Muscle layer of duodenum (tissue), 2 donors: Measurements from ENCODE around the gene DYTN.

ENCODE experiments used
- H3K27ac ChIP-seq: one replicate; pipeline ENCODE4 v1.7.0; 2013; ENCODE audit warnings: mild to moderate bottlenecking, low read length
- H3K27me3 ChIP-seq: one replicate; pipeline ENCODE4 v1.7.0; 2013; ENCODE audit warnings: low read depth, mild to moderate bottlenecking, control low read depth, low read length
- H3K36me3 ChIP-seq, 2 donors: one replicate each; pipeline ENCODE4 v1.7.0; 2013; ENCODE audit warnings: low read length in 2 of 2, control low read depth in 1 of 2, mild to moderate bottlenecking in 1 of 2; ENCODE audit not compliant: insufficient read depth in 2 of 2, control insufficient read depth in 1 of 2
- H3K4me1 ChIP-seq, 2 donors: one replicate each; pipeline ENCODE4 v1.7.0; 2013; ENCODE audit warnings: low read length in 2 of 2, mild to moderate bottlenecking in 2 of 2, control low read depth in 1 of 2, moderate library complexity in 1 of 2; ENCODE audit not compliant: insufficient read depth in 2 of 2, control insufficient read depth in 1 of 2
- H3K4me3 ChIP-seq, 2 donors: one replicate each; pipeline ENCODE4 v1.7.0; 2013; ENCODE audit warnings: low read length in 2 of 2, low read depth in 1 of 2, mild to moderate bottlenecking in 1 of 2
- H3K9me3 ChIP-seq, 2 donors: one replicate each; pipeline ENCODE4 v1.7.0; 2013; ENCODE audit warnings: low read length in 2 of 2, control low read depth in 1 of 2, mild to moderate bottlenecking in 1 of 2; ENCODE audit not compliant: control insufficient read depth in 1 of 2
- donor health status: healthy.

DYTN gene

GRCh38 chr2:206718296-206718695, at the start of gene DYTN:
Gene DYTN, minus strand, starts transcription at chr2:206718396. Its CDS starts 117 bp downstream, at chr2:206718279.
- H3K27ac ChIP-seq, result no peak within 1 kb of the TSS
- H3K4me1 ChIP-seq, result no peaks in the 10 kb centered on the region
- H3K27me3 ChIP-seq, result no peaks in the 10 kb centered on the region
- H3K4me3 ChIP-seq, result no peak within 1 kb of the TSS
- no peaks in the 10 kb centered on the region for H3K9me3 ChIP-seq
- no peaks in the 10 kb centered on the region for H3K36me3 ChIP-seq

- Histone ChIP-seq H3K9me3 (no peaks in the 10 kb centered on the region), H3K4me3 (peak overlapping the region; percentile 80 to 96), H3K27me3 (no peaks in the 10 kb centered on the region), H3K36me3 (peaks cover 18 to 28% of the 10 kb centered on the region in 2 donors), H3K27ac (no peak overlapping the region), H3K4me1 (peaks cover 5 to 33% of the 10 kb centered on the region in 2 donors)
These were observed 48.1 kb upstream of the DYTN start for GRCh38 chr2:206766057-206766930.

GRCh38 chr2:206765242-206766056, 47.3 kb upstream of the DYTN start, which contains the start of the genes FASTKD2 and MDH1B:
Gene FASTKD2, plus strand, starts transcription at chr2:206765606. Its CDS starts 1,088 bp downstream, at chr2:206766694.
Gene MDH1B, minus strand, starts transcription at chr2:206765328. Its CDS starts 57 bp downstream, at chr2:206765271.
- Histone ChIP-seq H3K27ac (peak within 1 kb of the TSS; percentile 97), H3K27me3 (no peaks in the 10 kb centered on the region), H3K4me1 (peaks cover 5 to 33% of the 10 kb centered on the region in 2 donors), H3K4me3 (peak within 1 kb of the TSS; percentile 80 to 96), H3K9me3 (no peaks in the 10 kb centered on the region), H3K36me3 (peaks cover 13 to 21% of the 10 kb centered on the region in 2 donors)

- peaks cover 5 to 33% of the 10 kb centered on the region in 2 donors for H3K4me1 ChIP-seq
- peak overlapping the region; percentile 97 for H3K27ac ChIP-seq
- no peaks in the 10 kb centered on the region for H3K27me3 ChIP-seq
- peak overlapping the region; percentile 80 to 96 for H3K4me3 ChIP-seq
- H3K9me3 ChIP-seq, result no peaks in the 10 kb centered on the region
- H3K36me3 ChIP-seq, result peaks cover 9 to 15% of the 10 kb centered on the region in 2 donors
These were observed 46.6 kb upstream of the DYTN start for GRCh38 chr2:206764673-206765241.

GRCh38 chr2:206756816-206757215, 38.6 kb upstream of the DYTN start:
- Histone ChIP-seq H3K36me3 (no peaks in the 10 kb centered on the region), H3K4me1 (no peaks in the 10 kb centered on the region), H3K4me3 (no peak overlapping the region)

GRCh38 chr2:206740800-206741199, 22.6 kb upstream of the DYTN start:
- H3K36me3 ChIP-seq, result no peaks in the 10 kb centered on the region
- no peaks in the 10 kb centered on the region for H3K4me1 ChIP-seq

More at GRCh38 chr2:206756816-206757215, 38.6 kb upstream of the DYTN start:
- H3K9me3 ChIP-seq, result no peaks in the 10 kb centered on the region
- no peaks in the 10 kb centered on the region for H3K27me3 ChIP-seq
- no peak overlapping the region for H3K27ac ChIP-seq

GRCh38 chr2:206739271-206739670, 21.1 kb upstream of the DYTN start:
- Histone ChIP-seq H3K27me3 (no peaks in the 10 kb centered on the region), H3K4me3 (no peak overlapping the region), H3K4me1 (no peaks in the 10 kb centered on the region), H3K36me3 (no peaks in the 10 kb centered on the region), H3K27ac (no peak overlapping the region), H3K9me3 (no peaks in the 10 kb centered on the region)

More at GRCh38 chr2:206740800-206741199, 22.6 kb upstream of the DYTN start:
- H3K9me3 ChIP-seq, result no peaks in the 10 kb centered on the region
- H3K4me3 ChIP-seq, result no peak overlapping the region
- no peaks in the 10 kb centered on the region for H3K27me3 ChIP-seq
- no peak overlapping the region for H3K27ac ChIP-seq

- Histone ChIP-seq H3K27me3 (no peaks in the 10 kb centered on the region), H3K36me3 (no peaks in the 10 kb centered on the region), H3K9me3 (no peaks in the 10 kb centered on the region), H3K27ac (no peak overlapping the region), H3K4me3 (no peak overlapping the region), H3K4me1 (no peaks in the 10 kb centered on the region)
These were observed 18.7 kb upstream of the DYTN start for GRCh38 chr2:206736935-206737334.

- no peaks in the 10 kb centered on the region for H3K27me3 ChIP-seq
- no peak overlapping the region for H3K27ac ChIP-seq
- no peak overlapping the region for H3K4me3 ChIP-seq
- H3K36me3 ChIP-seq, result no peaks in the 10 kb centered on the region
- H3K4me1 ChIP-seq, result no peaks in the 10 kb centered on the region
- H3K9me3 ChIP-seq, result no peaks in the 10 kb centered on the region
These were observed 15.1 kb upstream of the DYTN start for GRCh38 chr2:206733341-206733740.

GRCh38 chr2:206728277-206729199, 10.3 kb upstream of the DYTN start:
- H3K4me1 ChIP-seq, result no peaks in the 10 kb centered on the region
- no peak overlapping the region for H3K4me3 ChIP-seq
- no peaks in the 10 kb centered on the region for H3K27me3 ChIP-seq
- H3K9me3 ChIP-seq, result no peaks in the 10 kb centered on the region
- H3K27ac ChIP-seq, result no peak overlapping the region
- H3K36me3 ChIP-seq, result no peaks in the 10 kb centered on the region
